ENCODE data around the gene ZNF385D. TPM values are rescaled to one million over a fixed set of nuclear protein-coding genes. Genes with fewer than 3 reads are reported as not detected.
A peak's percentile ranks its signal among the peaks of the same experiment; 100 is the strongest.

ZNF385D gene
- polyA plus RNA-seq, 1 of the 3 experiments (the other 2 are of a cell fraction): 1.8 TPM

- no peak for TF ChIP-seq REST (IDR thresholded peaks at IDR 0.05; ENCODE audit: low read depth, low read length)
- no peak for TF ChIP-seq GABPA (IDR thresholded peaks at IDR 0.05; ENCODE audit: low read depth)
- no peak for TF ChIP-seq GATA2 (CRISPR knock-in tag; IDR thresholded peaks at IDR 0.05)
Observed at GRCh38 chr3:21755896-21756295, 4.9 kb upstream of the ZNF385D start (continued).

- H3K9ac ChIP-seq: no peak overlapping the region
- POLR2A ChIA-PET: no interaction called here
- no peaks in the 10 kb centered on the region for H3K27me3 ChIP-seq (ENCODE audit: insufficient read depth)
- no peaks in the 10 kb centered on the region for H3K79me2 ChIP-seq (ENCODE audit: insufficient read depth)
- WGBS (ENCODE audit: low lambda C conversion rate): 58% methylated on average over 1 of the region's 1 CpG
- H3K4me1 ChIP-seq (ENCODE audit: control insufficient read depth in 1 of 2, insufficient read depth in 2 of 2, low read depth in 1 of 2, low read length in 1 of 2): peaks cover 0 to 14% of the 10 kb centered on the region in 2 experiments; a peak in 2 of 4 replicates
- no peaks in the 10 kb centered on the region for H3F3A ChIP-seq (replicated peaks; ENCODE audit: insufficient read depth)
- CTCF ChIA-PET: interaction anchor here (0.8 to 6.7 kb wide), 6 partner anchors 10 to 405 kb away, joined by 3 to 117 read pairs (median 3); no protein-coding TSS in a partner anchor
- no peaks in the 10 kb centered on the region for H3K36me3 ChIP-seq (replicated peaks in 1 of 2; ENCODE audit: control insufficient read depth in 1 of 2, insufficient read depth in 2 of 2, low read length in 1 of 2)
- H3K9me2 ChIP-seq: no peaks in the 10 kb centered on the region
- no peaks in the 10 kb centered on the region for H3K9me3 ChIP-seq
- no peak overlapping the region for H2AFZ ChIP-seq (ENCODE audit: low read depth)
- H4K20me1 ChIP-seq (ENCODE audit: insufficient read depth): no peaks in the 10 kb centered on the region
- no peak for DNase-seq
- H3K4me2 ChIP-seq: no peak overlapping the region
- H3K4me3 ChIP-seq (ENCODE audit: low read depth in 2 of 2, low read length in 1 of 2): no peak overlapping the region
- TF ChIP-seq TAF1 (IDR thresholded peaks at IDR 0.05; ENCODE audit: borderline replicate concordance, low read depth, low read length): no peak
- no peak for TF ChIP-seq EZH2phosphoT487 (IDR thresholded peaks at IDR 0.05; ENCODE audit: borderline replicate concordance, low read depth)
- peak in 1 of 2 experiments; percentile 44; a peak in 1 of 4 replicates for TF ChIP-seq EP300 (IDR thresholded peaks at IDR 0.05; ENCODE audit: borderline replicate concordance in 1 of 2, low read depth in 1 of 2, low read length in 1 of 2)
- TF ChIP-seq GATA2 (CRISPR knock-in tag; IDR thresholded peaks at IDR 0.05): 0 out of 2 replicates have a peak, but pooled peaks have one; percentile 22
- peak; percentile 78 for TF ChIP-seq RCOR1 (IDR thresholded peaks at IDR 0.05; ENCODE audit: low read length)
- peak; percentile 26 for TF ChIP-seq CHD2 (IDR thresholded peaks at IDR 0.05; ENCODE audit: low read length, partially characterized antibody)
- no peak for TF ChIP-seq TCF12 (IDR thresholded peaks at IDR 0.05)
- H3K27ac ChIP-seq (ENCODE audit: low read depth in 2 of 2, low read length in 1 of 2): peak overlapping the region in 1 of 2 experiments; percentile 64; a peak in 2 of 4 replicates
Observed at GRCh38 chr3:21754839-21755238, 3.8 kb upstream of the ZNF385D start.

- Histone ChIP-seq H2AFZ (ENCODE audit: low read depth) (no peak overlapping the region), H3K36me3 (replicated peaks in 1 of 2; ENCODE audit: control insufficient read depth in 1 of 2, insufficient read depth in 2 of 2, low read length in 1 of 2) (no peaks in the 10 kb centered on the region), H3K9me2 (no peaks in the 10 kb centered on the region), H3K9me3 (no peaks in the 10 kb centered on the region), H3K79me2 (ENCODE audit: insufficient read depth) (no peaks in the 10 kb centered on the region), H3K27ac (ENCODE audit: low read depth in 2 of 2, low read length in 1 of 2) (peak overlapping the region in 1 of 2 experiments; percentile 85; a peak in 2 of 4 replicates), H3K27me3 (ENCODE audit: insufficient read depth) (no peaks in the 10 kb centered on the region), H3K4me1 (ENCODE audit: control insufficient read depth in 1 of 2, insufficient read depth in 2 of 2, low read depth in 1 of 2, low read length in 1 of 2) (peaks cover 0 to 14% of the 10 kb centered on the region in 2 experiments; a peak in 2 of 4 replicates), H3K4me2 (no peak overlapping the region), H3K9ac (no peak overlapping the region), H3F3A (replicated peaks; ENCODE audit: insufficient read depth) (no peaks in the 10 kb centered on the region), H4K20me1 (ENCODE audit: insufficient read depth) (no peaks in the 10 kb centered on the region), H3K4me3 (ENCODE audit: low read depth in 2 of 2, low read length in 1 of 2) (no peak overlapping the region)
- 12% methylated on average over 3 of the region's 3 CpGs for WGBS (ENCODE audit: low lambda C conversion rate)
- DNase-seq: peak; percentile 60
- POLR2A ChIA-PET: no interaction called here
- CTCF ChIA-PET: interaction anchor here (0.6 to 6.7 kb wide), 11 partner anchors 12 to 1240 kb away, joined by 3 to 117 read pairs (median 3); no protein-coding TSS in a partner anchor
- TF ChIP-seq MEF2A (IDR thresholded peaks at IDR 0.05; ENCODE audit: borderline replicate concordance, low read depth) (no peak), CHD2 (IDR thresholded peaks at IDR 0.05; ENCODE audit: low read length, partially characterized antibody) (peak; percentile 36), TCF12 (IDR thresholded peaks at IDR 0.05) (no peak; the same call in 1 of the 2 replicates), IRF3 (IDR thresholded peaks at IDR 0.05; ENCODE audit: low read depth, low read length) (no peak), ZBTB33 (IDR thresholded peaks at IDR 0.05; ENCODE audit: borderline replicate concordance, low read depth) (no peak), CTCF (IDR thresholded peaks at IDR 0.05) (peak; percentile 74), EZH2phosphoT487 (IDR thresholded peaks at IDR 0.05; ENCODE audit: borderline replicate concordance, low read depth) (no peak), JUND (IDR thresholded peaks at IDR 0.05) (no peak), ELF1 (IDR thresholded peaks at IDR 0.05) (no peak)
Observed at GRCh38 chr3:21752749-21753347, 1.8 kb upstream of the ZNF385D start.

Data from SK-N-SH (cell line).